GM18498 (cell line): ENCODE data around the gene PPP1R14C.
"Not testable (repeated sequence)": the region's sequence is repeated elsewhere in the genome, so short reads cannot be mapped to it uniquely, and the experiment has no call there.

Experiments
- ATAC-seq: cut with Tn5 transposase; IDR thresholded peaks from one replicate; pipeline ENCODE4 v1.9.1; 2021; ENCODE audit warnings: mild to moderate bottlenecking, moderate library complexity; ENCODE audit not compliant: unreplicated experiment

PPP1R14C gene

DNA sequence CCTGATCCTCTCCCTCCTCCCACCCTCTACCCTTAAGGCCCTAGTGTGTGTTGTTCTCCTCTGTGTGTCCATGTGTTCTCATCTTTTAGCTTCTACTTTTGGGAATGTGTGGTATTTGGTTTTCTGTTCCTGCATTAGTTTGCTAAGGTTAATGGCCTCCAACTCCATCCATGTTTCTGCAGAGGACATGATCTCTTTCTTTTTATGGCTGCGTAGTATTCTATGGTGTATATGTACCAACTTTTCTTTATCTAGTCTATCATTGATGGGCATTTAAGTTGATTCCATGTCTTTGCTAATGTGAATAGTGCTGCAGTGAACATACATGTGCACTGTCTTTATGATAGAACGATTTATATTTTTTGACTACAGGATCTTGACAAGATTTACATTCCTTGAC, 44.6 kb downstream of the PPP1R14C start:
- not testable (repeated sequence) for ATAC-seq

DNA sequence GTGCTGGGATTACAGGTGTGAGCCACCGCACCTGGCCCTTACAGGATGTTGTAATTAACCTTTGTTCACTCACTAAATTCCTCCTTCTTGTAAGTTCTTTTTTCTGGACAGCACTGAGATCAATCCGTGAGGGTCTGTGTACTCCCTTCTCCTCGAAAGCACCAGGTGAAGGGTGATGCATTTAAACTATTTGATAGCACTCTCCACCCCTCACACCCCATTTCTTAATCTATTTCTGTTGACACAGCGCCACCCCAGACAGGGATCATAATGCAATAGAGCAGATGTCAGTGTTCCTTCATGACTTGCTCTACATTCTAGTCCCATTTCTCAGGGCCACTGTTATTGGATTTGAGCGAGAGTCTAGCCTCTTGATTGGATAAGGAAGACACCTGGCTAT, 46.3 kb downstream of the PPP1R14C start:
- ATAC-seq = no peak

DNA sequence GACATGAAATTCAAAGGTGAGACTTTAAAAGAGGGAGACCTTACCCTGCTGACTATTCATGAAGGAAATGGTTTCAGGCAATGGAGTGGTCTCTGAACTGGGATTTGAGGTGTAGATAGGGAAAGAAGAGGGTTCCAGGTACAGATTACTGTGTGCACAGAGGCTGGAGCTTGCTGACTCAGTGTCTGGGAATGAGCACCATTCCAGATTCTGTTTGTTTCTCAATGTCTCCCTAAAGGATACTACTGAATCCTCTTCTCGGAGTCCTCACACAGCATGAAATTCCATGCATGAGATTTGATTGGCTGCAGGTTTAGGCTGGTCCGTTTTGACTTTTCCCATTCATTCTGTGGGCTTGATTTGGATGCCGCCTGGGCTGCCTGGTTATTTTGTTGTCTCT, 49.0 kb downstream of the PPP1R14C start:
- no peak for ATAC-seq

DNA sequence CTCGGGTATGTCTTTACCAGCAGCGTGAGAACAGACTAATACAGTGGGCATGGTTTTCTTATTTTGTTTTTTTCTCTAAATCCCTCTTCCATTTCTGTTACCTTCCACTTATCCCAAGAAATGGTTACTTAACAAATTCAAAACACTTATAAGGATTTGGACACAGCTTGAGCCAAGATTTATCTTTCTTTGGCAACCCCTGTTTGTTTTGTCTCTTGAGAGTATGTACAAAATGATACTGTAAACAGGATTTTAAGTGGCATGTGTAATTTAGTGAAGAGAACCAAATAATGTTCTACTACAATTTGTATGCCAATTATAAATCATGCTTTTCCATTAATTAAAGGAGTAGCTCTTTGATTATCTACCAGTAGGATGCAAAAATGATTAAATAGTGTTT, 51.4 kb downstream of the PPP1R14C start:
- no peak for ATAC-seq

DNA sequence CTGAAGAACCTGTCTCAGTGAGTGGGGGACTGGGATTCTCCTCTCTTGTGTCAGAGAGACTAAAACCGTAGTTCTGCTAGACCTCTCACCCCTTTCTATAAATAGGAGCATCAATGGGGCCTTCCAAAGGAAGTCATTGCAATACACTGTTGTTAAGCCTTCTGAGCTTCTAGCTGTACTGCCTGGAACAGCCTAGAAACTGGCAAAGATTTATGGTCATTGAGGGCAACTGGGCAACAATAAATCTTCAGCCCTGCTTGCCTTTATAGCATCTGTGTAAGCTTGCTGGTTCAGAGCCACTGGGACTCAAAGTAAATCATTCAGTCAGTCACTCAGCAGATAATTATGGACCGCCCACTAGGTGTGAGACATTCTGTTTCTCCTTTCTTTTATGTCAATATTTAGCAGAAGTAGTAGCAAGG, 53.2 kb downstream of the PPP1R14C start:
- ATAC-seq = no peak

DNA sequence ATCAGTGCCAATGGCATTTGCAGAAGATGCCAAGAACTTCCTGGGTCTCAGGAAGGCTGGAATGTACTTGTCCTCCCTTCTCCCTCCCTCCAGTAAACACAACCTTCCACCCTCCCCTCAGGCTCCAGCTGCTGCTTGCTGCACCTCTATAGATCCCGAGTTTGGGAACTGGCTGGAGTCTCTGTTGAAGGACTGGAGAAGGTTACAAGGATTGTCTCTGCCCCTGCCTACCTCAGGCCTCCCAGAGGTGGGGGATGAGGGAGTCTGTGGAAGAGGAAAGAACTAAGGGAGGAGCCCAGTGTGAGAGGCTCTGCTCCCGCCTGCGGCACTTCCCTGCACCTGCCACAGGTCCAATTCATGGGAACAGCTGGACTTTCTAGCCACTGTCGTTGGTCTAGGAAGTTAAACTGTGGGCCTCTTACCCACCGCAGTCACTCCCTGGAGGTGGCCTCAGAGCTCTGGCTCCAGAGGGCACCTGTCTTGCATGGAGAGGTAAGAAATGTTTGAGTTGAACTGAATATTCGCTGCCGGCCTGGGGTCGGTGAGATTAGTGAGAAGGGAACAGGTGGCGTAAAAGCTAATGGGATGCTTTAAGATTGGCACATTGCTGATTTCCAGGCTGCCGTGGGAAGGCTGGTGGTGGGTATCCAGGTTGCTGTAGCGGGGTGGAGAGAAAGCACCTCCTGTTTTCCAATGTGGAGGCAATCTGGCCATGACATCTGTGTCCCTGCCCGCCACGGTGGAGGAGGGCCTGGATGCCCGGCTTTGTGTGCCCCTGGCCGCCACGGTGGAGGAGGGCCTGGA, 54.3 kb downstream of the PPP1R14C start:
- no peak for ATAC-seq

DNA sequence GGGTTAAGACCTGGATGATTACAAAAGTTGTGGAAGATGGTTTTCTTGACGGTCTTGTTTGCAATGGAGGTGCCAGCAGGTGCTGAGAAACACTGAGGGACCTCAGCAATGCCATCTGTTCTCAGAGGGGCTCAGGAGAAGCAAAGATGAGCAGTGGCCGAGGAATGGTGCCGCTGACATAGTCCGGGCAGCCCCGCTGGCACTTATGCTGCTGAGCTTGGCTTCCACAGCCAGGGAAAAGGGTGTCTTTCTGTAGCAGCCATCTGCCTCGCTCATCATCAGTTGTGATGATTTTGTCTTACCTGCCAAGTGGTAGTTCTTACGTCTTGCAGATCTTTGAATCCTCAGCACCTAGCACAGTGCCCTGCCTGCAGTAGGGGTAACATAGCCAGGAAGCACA, 55.7 kb downstream of the PPP1R14C start:
- no peak for ATAC-seq

DNA sequence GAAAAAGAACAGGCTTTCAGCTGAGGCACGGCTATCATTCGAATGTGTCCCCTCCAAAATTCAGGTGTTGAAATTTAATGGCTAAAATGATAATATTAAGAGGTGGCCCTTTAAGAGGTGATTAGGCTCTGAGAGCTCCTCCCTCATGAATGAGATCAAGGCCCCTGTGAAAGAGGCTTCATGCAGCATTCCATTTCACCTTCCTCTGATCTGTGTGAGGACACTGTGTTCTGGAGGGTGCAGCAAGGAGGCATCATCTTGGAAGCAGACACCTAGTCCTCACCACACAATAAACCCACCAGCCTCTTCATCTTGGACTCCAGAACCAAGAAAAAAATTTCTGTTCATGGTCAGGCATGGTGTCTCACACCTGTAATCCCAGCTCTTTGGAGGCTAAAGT, 56.4 kb downstream of the PPP1R14C start:
- ATAC-seq = no peak

DNA sequence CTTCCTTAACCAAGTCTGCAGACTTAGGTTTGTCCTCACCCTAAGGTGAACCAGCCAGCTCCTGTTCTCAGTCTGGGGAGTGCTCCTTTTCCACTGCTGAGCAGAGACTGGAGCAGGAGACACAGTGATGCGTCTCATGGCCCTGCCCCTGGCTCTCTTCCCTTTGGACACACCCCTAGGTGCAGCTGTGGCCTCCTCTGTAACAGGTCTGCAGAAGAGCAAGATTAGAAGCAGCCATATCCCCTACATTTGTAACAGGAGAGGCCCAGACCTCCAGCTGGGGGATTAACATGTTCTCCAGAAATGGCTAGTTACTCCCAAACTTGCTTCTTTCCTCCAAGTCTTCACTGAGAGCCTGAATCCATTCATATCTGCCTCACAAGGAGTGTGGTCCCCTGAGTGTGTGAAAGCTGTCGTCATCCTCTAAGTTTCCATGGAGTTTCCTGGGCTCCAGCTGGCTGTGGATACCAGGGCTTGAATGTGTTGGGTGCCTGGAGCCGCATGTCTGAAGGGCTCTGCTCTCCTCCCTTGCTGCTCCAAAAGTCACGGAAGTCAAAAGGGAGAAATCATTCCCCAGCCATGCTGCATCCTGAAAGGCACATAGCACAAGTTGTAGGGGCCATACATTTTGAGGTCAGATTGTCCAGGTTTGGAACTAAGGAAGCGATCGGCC, 57.7 kb downstream of the PPP1R14C start:
- no peak for ATAC-seq

DNA sequence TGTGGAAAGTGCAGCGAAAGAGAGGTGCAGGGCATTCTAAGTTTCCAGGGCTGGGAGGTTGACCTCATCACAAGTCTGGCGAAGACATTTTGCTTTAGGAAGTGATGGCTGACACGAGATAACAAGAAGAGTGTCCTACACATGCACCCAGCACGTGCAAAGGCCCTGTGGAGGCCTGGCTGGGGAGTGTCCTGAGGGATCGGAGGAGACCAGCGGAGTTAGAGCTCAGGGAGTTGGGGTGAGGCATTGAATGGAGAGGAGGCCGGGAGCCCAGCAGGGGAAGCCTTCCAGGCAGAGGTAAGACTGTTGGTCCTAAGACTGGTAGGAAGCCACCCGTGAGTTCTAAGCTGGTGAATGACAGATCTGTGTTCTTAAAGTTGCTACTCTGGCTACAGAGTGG, 58.4 kb downstream of the PPP1R14C start:
- ATAC-seq = no peak

DNA sequence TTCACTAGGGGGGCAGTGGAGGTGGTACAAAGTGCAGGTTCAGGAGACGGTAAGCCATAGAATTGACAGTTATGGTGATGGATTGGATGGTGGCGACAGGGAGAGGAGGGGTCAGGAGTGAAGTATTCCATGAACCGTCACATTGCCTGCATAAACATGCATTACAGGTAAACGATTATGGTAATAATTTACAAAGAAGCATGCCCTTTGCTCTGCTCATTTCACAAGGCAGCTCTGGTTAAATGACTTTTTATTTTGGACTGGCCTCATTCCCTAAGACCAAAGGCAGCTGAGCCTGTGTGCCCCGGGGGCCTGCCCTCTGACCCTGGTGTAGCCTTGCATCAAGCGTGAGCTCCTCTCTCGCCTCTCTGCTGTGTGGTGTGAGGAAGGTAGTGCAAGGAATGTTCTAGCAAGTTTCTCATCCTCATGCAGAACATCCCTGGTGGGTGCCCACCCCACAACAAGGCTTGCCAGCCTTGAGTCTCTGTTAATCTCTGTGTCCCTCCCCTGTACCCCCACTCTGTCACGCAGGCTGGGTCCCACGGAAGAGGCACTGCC, 59.0 kb downstream of the PPP1R14C start:
- no peak for ATAC-seq

DNA sequence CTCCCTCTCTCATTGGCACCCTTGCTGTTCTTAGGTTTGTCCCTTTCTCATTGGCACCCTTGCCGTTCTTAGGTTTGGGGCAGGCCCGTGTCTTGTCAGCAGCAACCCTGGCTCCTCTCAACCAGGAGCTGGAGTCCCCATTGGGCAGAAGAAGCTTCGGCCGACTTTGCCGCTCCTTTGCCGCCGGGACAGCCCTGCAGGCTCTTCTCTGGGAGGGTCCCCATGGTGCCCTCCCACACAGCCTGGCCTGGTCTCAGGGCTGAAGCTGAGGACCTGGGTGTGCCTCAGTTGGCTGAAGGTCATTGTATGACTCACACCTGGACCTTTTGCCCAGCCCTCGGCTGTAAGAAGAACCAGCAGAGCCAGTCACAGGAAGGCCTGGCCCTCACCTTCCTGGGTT, 59.6 kb downstream of the PPP1R14C start:
- ATAC-seq = no peak

DNA sequence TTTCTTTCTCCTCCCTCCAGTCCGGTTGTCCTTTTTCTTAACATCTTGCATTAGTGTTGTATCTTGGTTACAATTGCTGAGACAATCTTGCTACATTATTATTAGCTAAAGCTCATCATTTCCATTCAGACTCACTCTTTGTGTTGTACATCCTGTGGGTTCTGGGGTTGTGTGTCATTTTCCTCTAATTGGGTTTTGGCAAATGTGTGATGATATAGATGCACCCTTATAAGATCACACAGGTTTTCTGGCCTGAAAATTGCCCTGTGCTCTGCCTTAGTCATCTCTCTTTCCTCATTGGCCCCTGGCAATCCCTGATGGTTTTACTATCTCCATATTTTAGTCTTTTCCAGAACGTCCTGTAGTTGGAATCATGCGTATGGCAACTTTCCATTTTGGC, 60.1 kb downstream of the PPP1R14C start:
- no peak for ATAC-seq

DNA sequence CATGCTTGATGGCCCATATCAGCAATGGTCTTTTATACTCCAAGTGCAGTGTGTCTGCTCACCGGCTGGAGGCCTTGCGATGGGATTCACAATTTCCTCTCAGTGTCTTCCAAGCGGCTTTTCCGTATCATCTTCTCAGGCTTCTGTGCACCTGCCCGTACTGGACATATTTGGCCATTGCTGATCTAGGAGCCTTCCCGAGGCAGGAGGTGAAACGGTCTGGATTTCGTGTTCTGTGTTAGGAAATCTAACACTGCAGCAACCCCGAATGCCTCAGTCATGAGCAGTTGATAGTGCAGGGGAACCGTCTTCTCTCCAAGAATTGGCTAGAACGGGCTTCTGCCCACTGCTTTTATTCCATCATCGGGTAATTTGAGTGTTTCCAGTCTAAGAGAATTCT, 60.5 kb downstream of the PPP1R14C start:
- no peak for ATAC-seq

DNA sequence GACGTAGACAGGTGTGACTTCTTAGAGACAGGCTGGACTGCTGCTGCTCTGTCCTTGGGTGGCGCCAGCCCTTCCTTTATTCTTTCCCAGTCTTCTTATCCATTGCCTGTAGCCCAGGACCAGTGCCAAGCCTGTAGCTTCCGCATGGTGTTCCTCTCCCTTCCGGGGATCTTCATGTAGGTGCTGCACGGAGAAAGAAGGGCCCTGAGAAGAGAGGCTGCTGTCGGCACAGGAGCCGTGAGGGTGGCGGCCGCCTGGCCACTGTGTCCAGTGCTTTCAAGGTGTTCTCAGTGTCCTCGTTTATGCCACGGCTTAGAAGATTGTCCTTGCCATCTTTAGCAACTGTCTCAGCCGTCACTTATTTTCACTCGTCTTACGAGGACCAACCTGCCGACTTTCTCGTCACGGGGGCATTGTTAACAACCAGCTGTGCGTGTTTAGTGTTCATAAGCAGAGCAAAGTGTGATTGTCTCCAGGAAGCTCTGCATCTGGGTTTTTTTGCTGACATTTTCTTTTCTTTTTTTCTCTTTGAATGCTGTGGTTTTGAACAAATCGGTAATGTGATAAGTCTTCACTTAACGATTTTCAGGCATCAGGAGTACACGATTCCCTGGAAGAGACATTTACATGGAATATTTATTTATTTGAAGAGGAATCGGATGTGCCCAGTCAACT, 61.2 kb downstream of the PPP1R14C start:
- no peak for ATAC-seq

DNA sequence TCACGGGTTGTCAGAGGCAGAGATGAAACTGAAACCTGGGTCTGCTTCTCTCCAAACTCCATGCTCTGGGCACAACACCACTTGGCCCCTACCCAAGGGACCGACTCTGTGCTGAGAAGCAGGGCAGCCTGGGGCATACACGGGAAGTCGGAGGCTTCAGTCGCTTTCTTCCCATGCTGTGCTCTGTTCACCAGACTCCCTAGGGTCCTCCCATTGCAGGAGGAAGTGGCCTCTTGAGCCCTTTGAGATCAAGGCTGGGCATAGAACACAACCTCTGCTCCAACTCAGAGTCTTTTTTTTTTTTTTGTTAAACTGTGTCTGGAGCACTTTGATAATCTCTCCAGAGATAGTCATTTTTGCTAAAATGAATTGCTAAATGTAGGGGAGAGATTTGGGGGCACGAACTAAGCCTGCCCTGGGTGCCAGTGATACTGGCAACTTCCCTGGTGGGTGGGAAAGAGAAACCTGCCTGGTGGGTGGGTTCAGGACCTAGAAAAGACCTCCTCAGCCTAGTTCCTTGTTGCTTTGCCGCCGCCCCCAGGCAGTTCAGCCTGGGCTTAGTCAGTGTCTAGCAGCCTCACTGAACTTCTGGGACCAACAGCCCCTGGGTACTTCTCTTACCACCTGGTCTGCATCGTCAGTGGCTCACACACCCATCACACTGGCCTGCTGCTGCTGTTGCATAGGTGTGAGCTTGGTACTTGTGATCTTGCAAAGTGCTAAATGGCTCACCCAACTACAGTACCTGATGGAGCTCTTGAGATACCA, 62.0 kb downstream of the PPP1R14C start:
- ATAC-seq = no peak

DNA sequence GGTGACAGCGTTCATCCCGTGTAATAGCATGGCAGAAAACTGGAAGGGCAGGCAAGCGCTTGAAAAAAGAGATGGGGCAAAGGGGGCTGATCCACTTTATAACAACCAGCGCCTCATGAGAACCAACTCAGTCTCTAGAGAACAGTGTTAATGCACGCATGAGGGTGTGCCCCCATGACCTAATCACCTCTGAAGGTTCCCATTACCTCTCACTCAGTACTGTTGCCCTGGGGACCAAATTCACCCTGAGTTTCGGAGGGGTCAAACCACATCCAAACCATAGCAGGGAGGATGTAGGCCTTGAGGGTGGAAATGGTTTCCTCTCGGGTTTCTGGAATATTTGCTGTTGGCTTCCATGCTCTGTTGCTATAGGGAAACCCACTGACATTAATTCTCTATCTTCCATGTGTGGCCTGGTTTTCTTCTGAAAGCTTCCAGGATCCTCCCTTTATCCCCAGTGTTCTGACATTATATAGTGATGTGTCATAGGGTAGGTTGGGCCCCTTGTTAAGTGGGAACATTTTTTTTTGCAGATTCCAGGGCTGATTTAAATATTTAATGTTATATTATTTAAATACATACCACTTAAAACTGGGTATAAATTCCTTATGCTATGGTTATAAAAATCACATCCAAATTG, 65.2 kb downstream of the PPP1R14C start:
- no peak for ATAC-seq

DNA sequence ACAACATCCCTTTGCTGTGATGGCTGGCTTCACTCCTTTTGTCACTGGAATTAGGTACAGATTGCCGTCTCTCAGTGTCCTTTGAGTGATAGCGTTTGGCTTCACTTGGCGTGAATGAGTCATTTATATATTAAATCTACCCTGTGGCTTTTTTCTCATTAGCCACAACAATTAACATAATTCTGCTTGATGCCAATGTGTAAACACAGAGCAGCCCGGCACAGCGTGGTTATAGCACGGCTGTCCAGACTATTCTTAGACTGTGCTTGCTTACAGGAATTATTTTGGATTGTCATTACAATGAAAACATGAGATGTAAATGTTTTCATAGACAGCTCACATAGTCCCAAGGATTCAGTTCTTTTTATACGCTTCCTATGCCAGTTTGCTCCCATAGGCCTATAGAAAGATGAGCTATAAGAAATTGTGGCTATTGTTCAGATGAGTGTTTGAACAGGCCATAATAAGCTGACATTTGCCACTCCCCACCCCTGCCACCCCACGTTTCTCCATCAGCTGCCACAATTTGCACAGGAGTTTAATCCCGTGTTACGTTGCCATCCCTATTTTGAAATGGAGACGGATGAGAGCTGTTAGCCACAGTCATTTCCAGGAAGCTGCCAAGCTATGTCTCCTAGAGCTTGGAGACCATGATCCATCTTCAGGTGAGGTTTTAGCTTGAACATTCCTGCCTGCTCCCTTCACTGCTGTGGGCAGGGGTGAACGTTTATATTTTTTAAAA, 65.9 kb downstream of the PPP1R14C start:
- no peak for ATAC-seq

DNA sequence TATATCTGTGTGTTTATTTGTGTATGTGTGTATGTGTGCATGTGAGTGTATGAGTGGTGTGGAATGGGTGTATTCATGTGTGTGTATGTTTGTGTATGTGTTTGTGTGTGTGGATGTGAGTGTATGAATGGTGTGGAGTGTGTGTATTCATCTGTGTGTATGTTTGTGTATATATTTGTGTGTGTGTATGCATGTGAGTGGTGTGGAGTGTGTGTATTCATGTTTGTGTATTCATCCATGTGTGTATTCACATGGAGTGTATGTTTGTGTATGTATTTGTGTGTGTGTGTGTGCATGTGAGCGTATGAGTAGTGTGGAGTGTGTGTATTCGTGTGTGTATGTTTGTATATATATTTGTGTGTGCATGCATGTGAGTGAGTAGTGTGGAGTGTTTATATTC, 66.6 kb downstream of the PPP1R14C start:
- ATAC-seq = no peak
